ENCODE data around the gene FADS3. TPM values are rescaled to one million over a fixed set of nuclear protein-coding genes. Genes with fewer than 3 reads are reported as not detected.

Gene FADS3
- total RNA-seq, 1 donor from 2014 or later: 117 TPM

- Mint-ChIP-seq H3K36me3 (ENCODE audit: unreplicated experiment) (peaks cover 29% of the 10 kb centered on the region), H3K27me3 (ENCODE audit: unreplicated experiment) (no peaks in the 10 kb centered on the region), H3K9me3 (ENCODE audit: unreplicated experiment) (no peaks in the 10 kb centered on the region), H3K4me3 (ENCODE audit: unreplicated experiment) (no peak overlapping the region), H3K4me1 (ENCODE audit: unreplicated experiment) (peaks cover 19% of the 10 kb centered on the region), H3K27ac (ENCODE audit: unreplicated experiment) (no peak overlapping the region)
- TF ChIP-seq CTCF (IDR thresholded peaks at IDR 0.05): no peak
- DNase-seq (ENCODE audit: extremely low spot score, unreplicated experiment): no peak
Measured at GRCh38 chr11:61898247-61898582, 6.9 kb upstream of the FADS3 start.

DNA sequence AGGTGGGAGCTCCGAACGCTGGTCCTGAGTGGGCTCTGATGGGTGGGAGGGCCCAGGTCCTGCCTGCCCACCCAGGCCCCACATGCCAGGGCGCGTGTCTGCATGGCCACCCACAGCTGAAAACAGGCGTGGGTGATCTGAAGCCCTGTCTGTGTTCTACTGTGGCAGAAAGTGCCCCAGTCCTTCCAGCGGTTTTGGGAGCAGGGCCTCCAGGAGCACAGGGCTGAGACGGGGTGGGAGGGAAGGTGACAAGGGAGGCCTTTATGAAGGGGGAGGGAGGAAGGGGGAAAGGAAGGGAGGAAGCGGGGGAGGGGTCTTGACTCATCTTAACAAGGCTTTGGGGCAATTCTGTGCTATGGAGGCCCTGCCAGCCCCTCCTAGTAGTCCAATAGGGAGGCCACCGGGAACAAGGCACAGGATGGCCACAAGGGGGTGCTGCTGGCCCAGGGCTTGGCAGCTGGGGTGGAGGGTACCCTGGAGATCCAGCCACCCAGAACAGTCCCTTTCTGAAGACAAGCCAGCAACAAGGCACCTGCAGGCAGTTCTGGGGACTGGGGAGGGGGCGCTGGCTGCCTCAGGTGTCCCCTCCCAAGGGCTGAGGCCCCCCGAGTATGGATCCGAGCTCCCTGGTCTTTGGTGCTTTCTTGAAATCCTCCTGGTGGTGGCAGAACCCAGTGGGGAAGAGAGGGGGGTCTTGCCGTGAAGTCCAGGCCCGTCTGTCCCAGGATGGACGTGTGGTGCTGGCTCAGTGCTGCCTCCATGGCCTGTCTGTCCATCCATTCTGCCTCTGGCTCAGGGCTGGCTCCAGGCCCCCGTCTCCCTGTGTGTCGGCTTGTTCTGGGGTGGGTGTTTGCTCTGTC, 6.3 kb upstream of the FADS3 start:
- Mint-ChIP-seq H3K27ac (ENCODE audit: unreplicated experiment) (no peak overlapping the region), H3K4me3 (ENCODE audit: unreplicated experiment) (no peak overlapping the region), H3K4me1 (ENCODE audit: unreplicated experiment) (peaks cover 23% of the 10 kb centered on the region)

DNA sequence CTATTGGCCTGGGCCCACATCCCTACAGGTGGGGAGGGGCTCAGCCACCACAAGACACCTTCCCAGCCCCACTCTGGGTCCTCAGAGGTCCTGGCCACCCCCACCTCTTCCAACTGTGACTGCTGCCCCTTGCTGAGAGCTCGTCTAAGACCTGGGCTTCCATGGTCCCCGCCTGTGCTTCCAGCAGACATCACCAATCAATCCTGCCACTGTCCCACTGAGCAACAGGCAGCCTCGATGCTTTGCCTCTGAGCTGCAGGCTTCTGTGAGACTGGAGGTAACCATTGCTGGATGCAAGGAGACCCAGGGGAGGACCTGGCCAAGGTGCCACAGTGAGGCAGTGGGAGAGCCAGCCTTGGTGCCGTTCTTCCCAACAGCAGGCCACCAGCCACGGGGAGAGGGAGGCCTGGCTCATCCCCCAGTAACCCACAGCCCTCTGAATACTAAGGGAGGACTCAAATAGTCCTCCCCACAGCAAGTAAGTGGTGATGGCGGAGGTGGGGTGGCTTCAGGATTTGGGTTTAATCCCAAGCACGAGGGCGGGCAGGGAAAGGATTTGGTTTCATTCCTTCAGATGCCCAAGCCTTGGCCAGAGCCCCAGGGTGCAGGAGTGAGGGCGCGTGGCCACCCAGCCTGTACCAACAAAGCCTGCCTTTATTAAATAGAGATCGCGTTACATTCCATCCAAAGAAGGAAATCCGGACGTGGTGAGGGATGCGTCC, 5.5 kb upstream of the FADS3 start:
- Mint-ChIP-seq H3K27ac (ENCODE audit: unreplicated experiment) (no peak overlapping the region), H3K36me3 (ENCODE audit: unreplicated experiment) (peaks cover 22% of the 10 kb centered on the region), H3K27me3 (ENCODE audit: unreplicated experiment) (no peaks in the 10 kb centered on the region), H3K4me1 (ENCODE audit: unreplicated experiment) (peaks cover 26% of the 10 kb centered on the region), H3K9me3 (ENCODE audit: unreplicated experiment) (no peaks in the 10 kb centered on the region), H3K4me3 (ENCODE audit: unreplicated experiment) (no peak overlapping the region)
- no peak for TF ChIP-seq CTCF (IDR thresholded peaks at IDR 0.05)
- DNase-seq (ENCODE audit: extremely low spot score, unreplicated experiment): no peak

More for the DNA sequence above, 6.3 kb upstream of the FADS3 start:
- Mint-ChIP-seq H3K27me3 (ENCODE audit: unreplicated experiment) (no peaks in the 10 kb centered on the region), H3K36me3 (ENCODE audit: unreplicated experiment) (peaks cover 23% of the 10 kb centered on the region), H3K9me3 (ENCODE audit: unreplicated experiment) (no peaks in the 10 kb centered on the region)
- DNase-seq (ENCODE audit: extremely low spot score, unreplicated experiment): peak; percentile 92
- peak; percentile 91 for TF ChIP-seq CTCF (IDR thresholded peaks at IDR 0.05)

DNA sequence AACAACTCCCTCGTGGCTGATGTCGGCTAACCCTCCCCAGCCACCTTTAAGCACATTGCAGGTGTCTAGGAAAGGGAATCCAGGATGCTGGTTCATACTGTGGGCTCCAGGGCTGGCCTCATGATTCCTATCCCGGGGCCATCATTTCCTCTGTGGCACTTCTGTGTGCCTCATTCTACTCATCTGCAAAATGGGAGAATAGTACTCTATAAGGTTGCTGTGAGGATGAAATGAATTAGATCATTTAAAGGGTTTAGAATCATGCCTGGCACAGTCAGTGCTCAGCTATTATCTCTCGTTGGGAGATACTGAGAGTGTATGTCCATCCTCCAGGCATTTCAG, 4.3 kb upstream of the FADS3 start:
- H3K27me3 Mint-ChIP-seq (ENCODE audit: unreplicated experiment): no peaks in the 10 kb centered on the region
- H3K9me3 Mint-ChIP-seq (ENCODE audit: unreplicated experiment): no peaks in the 10 kb centered on the region
- no peak overlapping the region for H3K4me3 Mint-ChIP-seq (ENCODE audit: unreplicated experiment)
- no peak for TF ChIP-seq CTCF (IDR thresholded peaks at IDR 0.05)
- peaks cover 19% of the 10 kb centered on the region for H3K36me3 Mint-ChIP-seq (ENCODE audit: unreplicated experiment)
- no peak overlapping the region for H3K27ac Mint-ChIP-seq (ENCODE audit: unreplicated experiment)
- DNase-seq (ENCODE audit: extremely low spot score, unreplicated experiment): no peak
- H3K4me1 Mint-ChIP-seq (ENCODE audit: unreplicated experiment): peaks cover 28% of the 10 kb centered on the region

DNA sequence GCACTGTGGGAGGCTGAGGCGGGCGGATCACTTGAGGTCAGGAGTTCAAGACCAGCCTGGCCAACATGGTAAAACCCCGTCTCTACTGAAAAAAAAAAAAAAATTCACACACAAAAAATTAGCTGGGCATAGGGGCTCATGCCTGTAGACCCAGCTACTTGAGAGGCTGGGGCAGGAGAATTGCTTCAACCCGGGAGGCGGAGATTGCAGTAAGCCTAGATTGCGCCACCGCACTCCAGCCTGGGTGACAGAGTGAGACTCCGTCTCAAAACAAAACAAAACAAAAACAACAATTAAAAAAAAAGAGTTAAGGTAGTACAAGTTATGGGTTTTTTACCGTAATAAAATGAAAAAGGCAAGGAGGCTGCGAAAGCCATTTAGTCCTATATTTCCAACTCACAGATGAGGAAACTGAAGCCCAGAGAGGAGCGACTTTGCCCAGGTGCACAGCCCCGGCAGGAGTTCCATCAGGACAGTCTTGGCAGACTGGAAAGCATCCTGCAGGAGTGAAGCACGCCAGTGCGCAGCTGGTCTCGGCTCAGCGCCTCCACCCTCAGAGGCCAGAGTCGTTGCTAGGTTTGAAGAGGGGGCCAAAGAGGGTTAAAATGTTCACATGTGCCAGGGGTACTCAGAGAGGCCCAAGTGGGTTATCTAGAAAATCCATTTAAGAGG, 3.8 kb upstream of the FADS3 start:
- no peaks in the 10 kb centered on the region for H3K27me3 Mint-ChIP-seq (ENCODE audit: unreplicated experiment)
- peaks cover 19% of the 10 kb centered on the region for H3K36me3 Mint-ChIP-seq (ENCODE audit: unreplicated experiment)
- H3K4me1 Mint-ChIP-seq (ENCODE audit: unreplicated experiment): peaks cover 32% of the 10 kb centered on the region
- no peak overlapping the region for H3K27ac Mint-ChIP-seq (ENCODE audit: unreplicated experiment)
- no peak for TF ChIP-seq CTCF (IDR thresholded peaks at IDR 0.05)
- no peak overlapping the region for H3K4me3 Mint-ChIP-seq (ENCODE audit: unreplicated experiment)
- DNase-seq (ENCODE audit: extremely low spot score, unreplicated experiment): no peak
- no peaks in the 10 kb centered on the region for H3K9me3 Mint-ChIP-seq (ENCODE audit: unreplicated experiment)
